Endodermal cell (in vitro differentiated cells): ENCODE data around the gene SDK2. TPM values are rescaled to one million over a fixed set of nuclear protein-coding genes. Genes with fewer than 3 reads are reported as not detected.

Experiments used
- DNase-seq: peaks from one replicate; pipeline ENCODE4 v3.0.0-alpha.2; 2017
- H3K27ac ChIP-seq: 2 replicates; pipeline ENCODE4 v1.5.1; 2013; ENCODE audit warnings: mild to moderate bottlenecking, low read depth, low read length, moderate library complexity
- H3K27me3 ChIP-seq: 2 replicates; pipeline ENCODE4 v1.6.1; 2013; ENCODE audit warnings: mild to moderate bottlenecking, low read length, moderate library complexity; ENCODE audit not compliant: insufficient read depth, control insufficient read depth, poor library complexity, severe bottlenecking
- H3K36me3 ChIP-seq: 2 replicates; pipeline ENCODE4 v1.7.0; 2013; ENCODE audit warnings: mild to moderate bottlenecking, low read length, moderate library complexity; ENCODE audit not compliant: control insufficient read depth, insufficient read depth
- H3K4me1 ChIP-seq: one replicate; pipeline ENCODE4 v1.7.0; 2013; ENCODE audit warnings: low read length; ENCODE audit not compliant: control insufficient read depth, insufficient read depth
- H3K4me3 ChIP-seq: 2 replicates; pipeline ENCODE4 v1.5.1; 2013; ENCODE audit warnings: mild to moderate bottlenecking, low read length, moderate library complexity
- H3K9ac ChIP-seq: 2 replicates; pipeline ENCODE4 v1.6.1; 2013; ENCODE audit warnings: mild to moderate bottlenecking, low read length, moderate library complexity; ENCODE audit not compliant: poor library complexity, severe bottlenecking; ENCODE audit errors: extremely low read depth
- H3K9me3 ChIP-seq: 2 replicates; pipeline ENCODE4 v1.6.1; 2013; ENCODE audit warnings: mild to moderate bottlenecking, low read length, moderate library complexity; ENCODE audit not compliant: control insufficient read depth
- H3K27ac Mint-ChIP-seq: 2 replicates; pipeline ENCODE4 v1.8.0; 2020; ENCODE audit warnings: mixed read lengths
- H3K27me3 Mint-ChIP-seq: 2 replicates; pipeline ENCODE4 v1.8.0; 2021; ENCODE audit warnings: mild to moderate bottlenecking, mixed read lengths; ENCODE audit not compliant: insufficient read depth
- H3K36me3 Mint-ChIP-seq: 2 replicates; pipeline ENCODE4 v1.8.0; 2020; ENCODE audit warnings: low read depth, mixed read lengths
- H3K4me1 Mint-ChIP-seq: 2 replicates; pipeline ENCODE4 v1.8.0; 2020; ENCODE audit warnings: mixed read lengths
- H3K4me3 Mint-ChIP-seq: 2 replicates; pipeline ENCODE4 v1.8.0; 2020; ENCODE audit warnings: mild to moderate bottlenecking, moderate library complexity, mixed read lengths
- H3K9me3 Mint-ChIP-seq: 2 replicates; pipeline ENCODE4 v1.8.0; 2020; ENCODE audit warnings: mild to moderate bottlenecking, mixed read lengths
- WGBS, 2 experiments: methylation state at CpG; one replicate each; pipeline versions ENCODE4 v1.1.5 to v1.1.7; 2013; ENCODE audit warnings: missing lambda C conversion rate in 2 of 2, mixed read lengths in 1 of 2; ENCODE audit not compliant: insufficient coverage in 1 of 2, insufficient read length in 1 of 2; 5-methylcytosine and 5-hydroxymethylcytosine counted together
- total RNA-seq, 2 donors: library from RNA; stranded (reverse); fragmentation: NEBNext Ultra II Directional in 1 of 2; extraction: Animal tissue kit (Norgen Biotek cat#: 25700) in 1 of 2; gene quantifications; 2 replicates in 1 of 2; 3 replicates in 1 of 2; pipeline ENCODE4 v1.2.1, GENCODE V29; 2021
- TF ChIP-seq, protein P1 (sequence below): fragments of 200-600 bp; sonication (generic); conservative IDR thresholded peaks from 2 replicates; pipeline ENCODE4 v1.5.0; 2021; ENCODE audit warnings: antibody characterized with exemption, mild to moderate bottlenecking

SDK2 gene
- total RNA-seq, 2 donors from 2014 or later: 5.9 to 7.0 TPM

- Mint-ChIP-seq H3K36me3 (peaks cover 2% of the 10 kb centered on the region), H3K27ac (no peak overlapping the region), H3K9me3 (peaks cover 9% of the 10 kb centered on the region), H3K27me3 (no peaks in the 10 kb centered on the region), H3K4me3 (no peak overlapping the region), H3K4me1 (peaks cover 11% of the 10 kb centered on the region)
- no peaks in the 10 kb centered on the region for H3K27me3 ChIP-seq
- 90 to 91% methylated on average over 11 to 12 of the region's 12 CpGs for WGBS, 2 experiments
- no peaks in the 10 kb centered on the region for H3K36me3 ChIP-seq
- no peak overlapping the region for H3K9ac ChIP-seq
- no peaks in the 10 kb centered on the region for H3K4me1 ChIP-seq
- H3K4me3 ChIP-seq: no peak overlapping the region
- TF ChIP-seq, protein P1, sequence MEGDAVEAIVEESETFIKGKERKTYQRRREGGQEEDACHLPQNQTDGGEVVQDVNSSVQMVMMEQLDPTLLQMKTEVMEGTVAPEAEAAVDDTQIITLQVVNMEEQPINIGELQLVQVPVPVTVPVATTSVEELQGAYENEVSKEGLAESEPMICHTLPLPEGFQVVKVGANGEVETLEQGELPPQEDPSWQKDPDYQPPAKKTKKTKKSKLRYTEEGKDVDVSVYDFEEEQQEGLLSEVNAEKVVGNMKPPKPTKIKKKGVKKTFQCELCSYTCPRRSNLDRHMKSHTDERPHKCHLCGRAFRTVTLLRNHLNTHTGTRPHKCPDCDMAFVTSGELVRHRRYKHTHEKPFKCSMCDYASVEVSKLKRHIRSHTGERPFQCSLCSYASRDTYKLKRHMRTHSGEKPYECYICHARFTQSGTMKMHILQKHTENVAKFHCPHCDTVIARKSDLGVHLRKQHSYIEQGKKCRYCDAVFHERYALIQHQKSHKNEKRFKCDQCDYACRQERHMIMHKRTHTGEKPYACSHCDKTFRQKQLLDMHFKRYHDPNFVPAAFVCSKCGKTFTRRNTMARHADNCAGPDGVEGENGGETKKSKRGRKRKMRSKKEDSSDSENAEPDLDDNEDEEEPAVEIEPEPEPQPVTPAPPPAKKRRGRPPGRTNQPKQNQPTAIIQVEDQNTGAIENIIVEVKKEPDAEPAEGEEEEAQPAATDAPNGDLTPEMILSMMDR: no peak
- no peak for DNase-seq
- H3K9me3 ChIP-seq: peaks cover 8% of the 10 kb centered on the region
- H3K27ac ChIP-seq: no peak overlapping the region
These were observed 172.3 kb downstream of the SDK2 start for GRCh38 chr17:73471924-73472323.

DNA sequence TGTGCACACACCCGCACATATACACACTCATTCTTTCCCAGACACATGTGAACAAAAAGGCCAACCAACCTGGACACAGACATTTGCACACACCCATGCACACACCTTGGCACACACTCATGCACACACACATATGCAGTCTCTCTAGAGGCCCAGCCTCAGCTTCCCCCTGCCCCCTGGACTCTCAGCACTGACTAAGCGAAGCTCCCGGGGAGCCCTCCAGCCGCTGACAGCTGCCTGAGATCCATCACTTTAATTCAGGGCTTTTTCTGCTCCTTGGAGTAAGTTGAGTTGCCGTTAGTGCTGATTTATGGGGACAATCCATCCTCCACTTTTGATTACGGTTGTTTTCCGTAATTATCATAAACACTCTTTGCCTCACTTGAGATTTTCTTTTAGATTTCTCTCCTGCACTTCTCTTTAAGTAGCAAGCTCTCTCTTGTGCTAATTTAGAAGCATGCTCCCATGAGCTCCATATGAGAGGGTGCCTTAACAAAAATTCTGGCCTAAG, 173.9 kb downstream of the SDK2 start:
- TF ChIP-seq, protein P1: no peak
- H3K9ac ChIP-seq: no peak overlapping the region
- Mint-ChIP-seq H3K36me3 (peaks cover 2% of the 10 kb centered on the region), H3K9me3 (peaks cover 9% of the 10 kb centered on the region), H3K4me3 (no peak overlapping the region), H3K4me1 (peaks cover 16% of the 10 kb centered on the region), H3K27me3 (no peaks in the 10 kb centered on the region), H3K27ac (no peak overlapping the region)
- no peak overlapping the region for H3K4me3 ChIP-seq
- H3K27ac ChIP-seq: peak overlapping the region; percentile 29
- H3K36me3 ChIP-seq: no peaks in the 10 kb centered on the region
- no peaks in the 10 kb centered on the region for H3K4me1 ChIP-seq
- peaks cover 8% of the 10 kb centered on the region for H3K9me3 ChIP-seq
- H3K27me3 ChIP-seq: no peaks in the 10 kb centered on the region
- WGBS, 2 experiments: 86 to 88% methylated on average over 6 to 7 of the region's 7 CpGs
- DNase-seq: no peak

GRCh38 chr17:73469311-73469710, 174.9 kb downstream of the SDK2 start:
- peaks cover 8% of the 10 kb centered on the region for H3K9me3 ChIP-seq
- 92 to 94% methylated on average over 3 to 4 of the region's 4 CpGs for WGBS, 2 experiments
- TF ChIP-seq, protein P1: no peak

More at GRCh38 chr17:73469311-73469710, 174.9 kb downstream of the SDK2 start:
- DNase-seq: no peak
- H3K4me1 Mint-ChIP-seq: peaks cover 11% of the 10 kb centered on the region
- Histone ChIP-seq H3K4me3 (no peak overlapping the region), H3K36me3 (no peaks in the 10 kb centered on the region), H3K4me1 (no peaks in the 10 kb centered on the region), H3K27me3 (no peaks in the 10 kb centered on the region), H3K27ac (no peak overlapping the region), H3K9ac (no peak overlapping the region)
- H3K27me3 Mint-ChIP-seq: no peaks in the 10 kb centered on the region
- peaks cover 9% of the 10 kb centered on the region for H3K9me3 Mint-ChIP-seq
- H3K4me3 Mint-ChIP-seq: no peak overlapping the region
- H3K36me3 Mint-ChIP-seq: peaks cover 2% of the 10 kb centered on the region
- H3K27ac Mint-ChIP-seq: no peak overlapping the region
